ENCODE data around the gene NBPF1. TPM values are rescaled to one million over a fixed set of nuclear protein-coding genes. Genes with fewer than 3 reads are reported as not detected.
"Not testable (repeated sequence)": the region's sequence is repeated elsewhere in the genome, so short reads cannot be mapped to it uniquely, and the experiment has no call there.

NBPF1 gene
- total RNA-seq, 1 experiment from 2014 or later, result 27.7 TPM

DNA sequence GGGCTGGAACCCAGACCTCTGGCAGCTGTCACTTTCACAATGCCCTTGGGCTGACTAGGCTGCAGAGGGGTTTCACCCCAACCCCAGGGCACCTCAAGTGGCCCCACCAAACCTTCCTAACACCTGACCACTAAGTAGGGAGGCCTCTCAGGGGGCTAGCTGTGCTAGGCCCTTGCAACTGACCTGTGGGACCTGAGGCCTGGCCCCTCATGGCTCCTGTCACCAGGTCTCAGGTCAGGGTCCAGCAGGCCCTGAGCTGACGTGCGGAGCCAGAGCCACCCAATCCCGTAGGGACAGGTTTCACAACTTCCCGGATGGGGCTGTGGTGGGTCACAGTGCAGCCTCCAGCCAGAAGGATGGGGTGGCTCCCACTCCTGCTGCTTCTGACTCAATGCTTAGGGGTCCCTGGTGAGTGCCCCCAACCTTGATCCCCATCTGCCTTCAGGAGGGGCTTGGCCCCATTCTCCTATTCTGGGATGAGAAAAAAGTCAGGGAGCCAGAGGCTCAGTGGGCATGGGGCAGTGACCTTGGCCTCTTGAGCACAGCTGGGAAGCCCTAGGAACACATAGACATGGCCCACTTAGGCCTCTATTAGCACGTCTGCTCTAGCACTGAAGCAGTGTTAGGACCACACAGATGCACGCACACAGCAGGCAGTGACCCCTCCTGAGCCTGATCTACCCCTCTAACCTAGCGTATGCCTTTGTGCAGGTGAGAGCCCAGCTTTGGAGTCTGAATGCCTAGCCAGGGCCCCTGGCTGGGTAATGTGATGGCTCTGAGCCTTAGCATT is 32.1 kb upstream of the NBPF1 start:
- not testable (repeated sequence) for H2AFZ ChIP-seq (ENCODE audit: low read length); H2BK20ac ChIP-seq (ENCODE audit: low read depth, low read length, poor library complexity, severe bottlenecking); H3K9me3 ChIP-seq (ENCODE audit: control insufficient read depth, low read depth, low read length); H3K36me3 Mint-ChIP-seq (ENCODE audit: insufficient read depth in 1 of 3, low read depth in 3 of 3); H3K4ac ChIP-seq (ENCODE audit: low read depth, low read length); H3K14ac ChIP-seq (ENCODE audit: insufficient read depth, low read length); H3K18ac ChIP-seq (ENCODE audit: insufficient read length, low read depth, low read length); H3K4me1 ChIP-seq (ENCODE audit: insufficient read depth, low read length); H3K27ac ChIP-seq (ENCODE audit: insufficient read length, low read depth, low read length); H3K4me1 Mint-ChIP-seq; H3K27me3 ChIP-seq (ENCODE audit: insufficient read depth, low read length); H3K56ac ChIP-seq (ENCODE audit: insufficient read length, low read depth, low read length); H2BK12ac ChIP-seq (ENCODE audit: insufficient read length, low read depth, low read length); H3K9me3 Mint-ChIP-seq; H3K23ac ChIP-seq (ENCODE audit: insufficient read length, low read depth, low read length); H3T11ph ChIP-seq (ENCODE audit: low read length); H2BK120ac ChIP-seq (ENCODE audit: low read depth, low read length, poor library complexity, severe bottlenecking); H4K8ac ChIP-seq (replicated peaks; ENCODE audit: insufficient read length, low read depth, low read length); H2BK5ac ChIP-seq (ENCODE audit: insufficient read length, low read length); H3K79me1 ChIP-seq (ENCODE audit: insufficient read depth, low read depth, low read length, poor library complexity, severe bottlenecking); H4K5ac ChIP-seq (ENCODE audit: insufficient read length, low read depth, low read length); H3K27ac Mint-ChIP-seq; H2BK15ac ChIP-seq (ENCODE audit: low read depth, low read length); H3K4me3 Mint-ChIP-seq; H2AK5ac ChIP-seq (ENCODE audit: insufficient read length, low read length); H4K20me1 ChIP-seq (ENCODE audit: control insufficient read depth, insufficient read depth, insufficient read length); H3K9ac ChIP-seq (ENCODE audit: extremely low read depth, insufficient read length, low read length); H3K79me2 ChIP-seq (ENCODE audit: insufficient read depth, low read length); H4K91ac ChIP-seq (ENCODE audit: insufficient read length, low read depth, low read length)
- WGBS (ENCODE audit: extremely low coverage, insufficient read length, low lambda C conversion rate), result no CpG with 5 or more reads among the region's 7 CpGs
- peak; percentile 54 for DNase-seq
- Histone ChIP-seq H3K23me2 (ENCODE audit: insufficient read length, low read depth, low read length, poor library complexity, severe bottlenecking) (peaks cover 14% of the 10 kb centered on the region), H3K4me2 (ENCODE audit: insufficient read depth, insufficient read length, low read length) (peak overlapping the region; percentile 81)
- peaks cover 23% of the 10 kb centered on the region for H3K27me3 Mint-ChIP-seq (ENCODE audit: low read depth)
